ENCODE results near the gene CLIP3.

- TF ChIP-seq CTCF (IDR thresholded peaks at IDR 0.05) (no peak), POLR2AphosphoS5 (IDR thresholded peaks at IDR 0.05) (no peak)
Measured at GRCh38 chr19:35996777-35997176, 35.9 kb downstream of the CLIP3 start.

Measured in suprapubic skin (tissue), 3 donors.